KBM-7 (cell line): Measurements from ENCODE around the gene MEG3.

Source experiments
- DNase-seq: peaks from one replicate; pipeline ENCODE4 v3.0.0-alpha.2; 2015
- in situ Hi-C: fragments of 300-500 bp; cut with MboI; formaldehyde crosslinking; loops from 2 replicates; pipeline ENCODE4 v1.14.3; 2020; ENCODE audit warnings: low sequenced_read_pairs, low pct_unique_long_range_greater_than_20kb, mixed read lengths

The MEG3 gene

DNA sequence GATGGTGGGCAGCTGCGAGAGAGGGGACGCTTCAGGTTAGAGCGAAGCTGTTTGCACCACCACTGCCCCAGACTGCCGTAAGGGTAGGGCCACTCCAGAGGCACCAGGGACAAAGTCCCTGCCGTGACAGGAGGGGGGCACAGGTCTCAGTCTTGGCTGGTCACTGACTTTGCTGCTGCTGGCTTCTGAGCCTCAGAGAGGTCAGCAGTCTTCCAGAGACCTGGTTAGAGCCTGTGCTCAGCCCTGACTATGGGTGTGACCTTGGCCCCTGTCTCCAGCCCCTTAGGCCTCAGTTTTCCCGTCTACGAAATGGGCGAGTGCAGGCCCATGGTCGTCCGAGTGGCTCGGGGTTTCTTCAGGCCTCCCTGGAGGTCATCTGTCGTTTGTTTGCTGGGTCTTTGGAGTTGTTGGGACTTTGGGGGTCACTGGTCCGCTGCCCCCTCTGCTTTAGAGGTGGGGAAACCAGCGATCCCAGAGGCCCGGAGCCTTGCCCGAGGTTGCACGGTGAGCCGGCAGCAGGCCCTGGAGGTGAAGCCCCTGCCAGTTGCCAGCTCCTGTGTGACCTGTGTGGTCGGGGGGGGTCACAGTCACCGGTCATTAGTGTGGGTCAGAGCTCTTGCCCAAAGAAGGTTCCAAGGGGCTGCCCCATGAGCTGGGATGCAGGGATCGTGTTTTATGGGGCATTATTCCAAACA is 15.3 kb downstream of the MEG3 start:
- in situ Hi-C loops, result no loop called here
- no peak for DNase-seq

DNA sequence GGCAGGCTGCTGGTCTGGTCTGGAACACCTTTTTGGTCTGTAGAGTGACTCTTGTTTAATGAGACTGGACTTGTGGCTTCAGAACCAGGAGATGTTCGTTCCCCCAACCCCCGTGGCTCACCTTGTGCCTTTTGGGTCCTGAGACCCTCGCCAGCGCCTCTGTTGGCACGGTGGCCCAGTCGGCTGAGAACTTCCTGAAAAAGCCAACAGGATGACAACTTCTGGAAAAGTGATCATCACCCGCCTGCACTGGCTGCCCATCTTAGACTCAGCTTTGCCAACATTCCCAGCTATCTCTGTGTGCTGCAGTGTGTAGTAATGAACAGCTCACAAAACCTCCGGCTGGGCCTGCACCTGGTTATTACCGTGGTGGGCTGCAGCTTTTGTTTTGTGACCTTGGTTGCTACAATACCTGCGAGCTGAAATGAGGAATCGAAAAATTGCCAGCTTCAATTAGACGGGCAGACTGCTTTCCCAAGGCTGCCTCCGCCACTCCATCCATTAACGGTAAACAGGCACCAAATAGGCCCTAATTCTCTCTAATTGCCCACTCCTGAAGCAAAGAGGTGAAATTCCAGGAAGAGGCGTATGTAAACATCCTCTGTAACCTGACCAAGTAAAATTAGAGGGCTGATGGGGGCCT is 16.0 kb downstream of the MEG3 start:
- in situ Hi-C loops, result no loop called here
- DNase-seq, result no peak

DNA sequence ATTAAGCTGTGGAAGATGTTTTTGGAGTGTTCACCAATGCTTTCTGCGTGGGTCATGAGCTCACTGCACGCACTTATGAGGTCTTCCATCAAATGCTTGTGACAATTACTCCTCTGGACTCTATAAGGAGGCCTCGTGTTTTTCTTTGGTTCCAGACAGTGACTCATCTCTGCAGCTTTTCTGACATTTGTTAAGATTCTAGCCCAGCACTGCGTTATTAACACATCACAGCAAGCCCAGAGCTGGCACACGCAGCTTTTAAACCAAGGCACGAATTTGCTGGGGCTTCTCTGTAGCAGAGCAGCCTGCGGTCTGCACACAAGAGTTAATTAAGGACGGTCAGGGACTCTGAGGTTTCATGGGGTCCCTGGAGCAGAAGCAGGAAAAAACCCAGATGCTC is 16.9 kb downstream of the MEG3 start:
- peak; percentile 47 for DNase-seq
- in situ Hi-C loops, result no loop called here

DNA sequence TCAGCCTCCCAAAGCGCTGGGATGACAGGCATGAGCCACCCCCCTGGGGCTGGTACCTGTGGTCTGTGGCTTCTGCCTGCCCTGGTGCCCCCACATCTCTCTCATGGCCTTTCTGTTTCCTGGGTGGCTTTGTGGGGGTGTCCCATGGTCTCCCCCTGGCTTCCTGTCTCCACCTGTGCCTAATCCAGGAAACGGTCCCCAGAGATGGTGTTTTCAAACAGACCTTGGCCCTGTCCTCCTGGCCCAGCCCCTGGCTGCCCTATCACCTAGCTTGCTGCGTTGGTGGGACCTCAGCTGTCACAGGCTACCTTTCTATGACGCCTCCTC is 18.1 kb downstream of the MEG3 start:
- in situ Hi-C loops, result no loop called here
- no peak for DNase-seq

DNA sequence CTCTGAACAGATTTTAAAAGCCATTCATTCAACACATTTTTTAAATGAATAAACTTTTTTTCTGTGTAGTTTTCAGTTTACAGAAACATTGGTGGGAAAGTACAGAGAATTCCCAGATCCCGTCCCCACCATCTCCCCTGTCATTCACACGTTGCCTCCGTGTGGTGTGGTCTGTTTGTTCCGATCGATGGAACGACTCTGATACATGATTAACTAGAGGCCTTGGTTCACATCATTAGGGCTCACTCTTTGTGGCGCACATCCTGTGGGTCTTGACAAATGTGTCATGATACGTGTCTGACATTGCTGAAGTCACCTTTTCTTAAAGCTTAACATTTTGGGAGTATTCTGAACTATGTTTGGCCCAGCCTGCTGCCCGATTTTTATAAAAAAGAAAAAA is 18.5 kb downstream of the MEG3 start:
- in situ Hi-C loops, result no loop called here
- DNase-seq, result no peak

DNA sequence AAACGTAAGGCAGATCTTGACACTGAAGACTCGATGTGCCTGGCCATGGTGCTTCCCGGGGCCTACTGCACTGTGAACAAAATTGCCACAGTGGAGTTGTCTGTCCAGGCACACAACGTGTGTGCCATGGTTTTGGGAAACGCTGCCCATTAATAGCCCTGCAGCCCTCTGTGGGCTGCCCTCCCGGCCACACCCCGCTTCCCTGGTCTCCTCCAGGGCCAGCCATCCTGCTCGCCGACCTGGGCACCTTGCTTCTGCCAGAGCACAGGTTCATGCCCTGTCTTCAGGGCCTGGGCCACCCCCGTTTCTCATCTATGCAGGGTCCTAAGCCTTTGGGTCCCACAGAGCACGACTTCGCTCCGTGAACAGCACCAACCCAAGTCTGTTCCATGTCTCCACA is 18.9 kb downstream of the MEG3 start:
- in situ Hi-C loops, result no loop called here
- DNase-seq, result no peak

DNA sequence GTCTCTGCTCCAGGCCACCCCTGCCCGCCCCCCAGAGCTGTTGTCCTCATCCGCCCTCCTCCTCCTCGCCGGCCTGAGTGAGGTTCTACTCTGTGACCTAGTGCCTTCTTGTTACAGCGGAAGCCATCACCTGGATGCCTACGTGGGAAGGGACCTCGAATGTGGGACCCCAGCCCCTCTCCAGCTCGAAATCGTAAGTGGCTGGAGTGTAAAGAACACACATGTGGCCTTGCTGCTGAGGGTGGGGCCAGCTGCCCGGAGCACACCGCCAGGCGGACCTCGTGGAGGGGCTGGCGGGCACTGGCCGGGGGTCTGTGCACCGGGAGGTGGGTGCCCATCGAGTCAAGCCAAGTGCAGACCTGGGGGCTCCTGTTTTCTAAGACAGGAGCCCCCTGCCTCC is 19.4 kb downstream of the MEG3 start:
- in situ Hi-C loops, result no loop called here

DNA sequence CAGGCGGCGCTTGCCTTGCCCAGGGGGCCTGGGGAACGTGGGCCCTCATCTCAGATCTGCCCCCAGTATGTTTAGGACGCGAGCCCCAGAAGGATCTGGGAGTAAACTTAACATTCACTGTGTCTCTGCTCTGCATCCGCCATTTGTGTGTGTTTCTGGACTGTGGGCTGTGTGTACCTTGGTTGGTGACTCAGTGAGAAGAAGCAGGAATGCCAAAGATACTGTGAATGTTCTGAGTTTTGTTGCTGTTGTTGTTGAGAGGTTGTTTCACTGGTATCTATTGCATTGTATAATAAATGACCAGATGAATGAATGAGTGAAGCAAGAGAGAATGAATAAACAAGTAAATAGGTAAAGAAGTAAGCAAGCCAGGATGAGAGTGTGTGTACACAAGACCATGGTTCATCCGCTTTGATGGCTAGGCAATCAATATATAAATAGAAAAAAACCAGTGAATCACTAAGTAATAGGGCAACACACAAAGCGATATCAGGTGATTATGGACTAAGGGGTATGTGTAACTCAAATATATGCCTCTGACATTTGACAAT is 20.5 kb downstream of the MEG3 start:
- in situ Hi-C loops, result no loop called here
- DNase-seq, result no peak

More for the DNA sequence above, 19.4 kb downstream of the MEG3 start:
- no peak for DNase-seq

DNA sequence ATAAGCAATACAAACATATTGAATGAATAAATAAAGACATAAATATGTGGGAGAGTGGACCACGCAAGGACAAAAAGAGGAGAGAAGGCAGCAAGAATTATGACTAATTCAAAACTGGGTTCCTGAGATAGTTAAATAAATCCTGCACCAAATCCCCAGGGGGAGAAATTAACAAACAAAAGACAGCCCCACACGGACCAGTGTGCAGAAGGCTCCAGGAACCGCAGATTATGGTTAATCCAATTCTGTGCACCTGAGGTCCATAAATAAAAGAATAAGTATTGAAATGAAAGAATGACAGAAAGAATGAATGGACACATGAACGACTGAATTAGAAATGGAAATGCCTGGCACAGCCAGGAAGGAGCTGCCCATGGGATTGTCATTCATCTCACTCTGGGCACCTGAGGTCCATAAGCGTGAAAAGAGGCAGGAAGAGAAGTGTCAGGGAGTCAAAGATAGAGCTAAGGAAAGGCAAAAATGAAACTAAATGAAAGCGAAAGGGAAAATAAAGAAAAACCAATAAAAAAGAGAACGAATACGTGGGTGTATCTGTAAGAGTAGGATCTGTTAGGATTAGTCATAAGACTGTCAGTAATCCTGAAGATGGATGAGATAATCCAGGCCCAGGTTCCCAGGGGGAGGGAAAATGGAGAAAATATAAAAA is 23.3 kb downstream of the MEG3 start:
- DNase-seq, result peak; percentile 40
- in situ Hi-C loops, result no loop called here

DNA sequence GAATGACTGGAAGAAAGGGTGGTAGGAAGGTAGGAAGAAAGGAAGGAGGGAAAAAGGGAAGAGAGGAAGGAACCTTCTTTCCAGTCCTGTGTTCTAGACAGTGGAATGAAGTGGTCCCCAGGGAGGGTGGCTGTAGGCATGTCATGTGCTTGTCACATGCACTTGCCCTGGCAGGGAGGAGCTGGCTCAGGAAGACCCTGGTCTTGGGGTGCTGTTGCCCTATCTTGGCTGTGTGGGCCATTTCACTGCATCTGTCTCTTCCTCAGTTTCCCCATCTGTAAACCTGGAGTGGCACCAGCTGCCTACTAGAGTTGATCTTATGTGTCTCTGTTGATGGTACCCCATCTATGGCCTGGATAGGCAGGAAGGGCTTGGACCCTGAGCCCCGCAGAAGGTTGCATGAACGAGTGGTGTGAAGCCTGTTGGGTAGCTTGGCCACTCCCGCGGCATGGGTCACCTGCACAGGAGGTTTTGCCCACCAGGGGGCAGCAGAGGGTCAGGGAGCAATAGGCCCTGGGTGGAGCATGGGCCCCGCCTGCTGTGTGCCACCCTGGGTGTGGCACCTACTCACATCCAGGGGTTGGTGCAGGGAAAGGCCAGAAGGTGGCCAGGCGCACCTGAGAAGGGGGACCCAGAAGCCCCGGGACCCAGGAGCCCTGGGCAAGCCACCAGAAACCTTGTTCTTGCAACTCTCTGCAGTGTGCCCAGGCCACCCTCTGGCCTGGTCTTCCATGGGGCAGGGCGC is 25.1 kb downstream of the MEG3 start:
- in situ Hi-C loops, result no loop called here
- peak; percentile 81 for DNase-seq

DNA sequence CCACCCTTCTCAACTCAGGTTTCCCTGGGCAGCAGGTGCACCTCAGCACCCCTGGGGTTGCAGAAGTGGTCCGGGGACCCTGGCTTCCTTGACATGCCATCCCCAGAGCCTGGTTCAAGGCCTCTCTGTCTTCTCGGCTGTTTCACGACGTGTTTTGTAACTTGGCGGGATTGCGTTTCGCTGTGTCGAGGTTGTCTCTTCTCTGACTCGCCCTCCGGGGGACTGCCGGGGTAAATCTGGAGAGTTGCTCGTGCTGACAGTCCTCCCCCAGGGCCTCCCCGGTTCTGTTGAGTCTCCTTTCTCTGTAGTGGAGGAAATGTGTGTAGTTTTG is 25.6 kb downstream of the MEG3 start:
- DNase-seq, result no peak
- in situ Hi-C loops, result no loop called here

DNA sequence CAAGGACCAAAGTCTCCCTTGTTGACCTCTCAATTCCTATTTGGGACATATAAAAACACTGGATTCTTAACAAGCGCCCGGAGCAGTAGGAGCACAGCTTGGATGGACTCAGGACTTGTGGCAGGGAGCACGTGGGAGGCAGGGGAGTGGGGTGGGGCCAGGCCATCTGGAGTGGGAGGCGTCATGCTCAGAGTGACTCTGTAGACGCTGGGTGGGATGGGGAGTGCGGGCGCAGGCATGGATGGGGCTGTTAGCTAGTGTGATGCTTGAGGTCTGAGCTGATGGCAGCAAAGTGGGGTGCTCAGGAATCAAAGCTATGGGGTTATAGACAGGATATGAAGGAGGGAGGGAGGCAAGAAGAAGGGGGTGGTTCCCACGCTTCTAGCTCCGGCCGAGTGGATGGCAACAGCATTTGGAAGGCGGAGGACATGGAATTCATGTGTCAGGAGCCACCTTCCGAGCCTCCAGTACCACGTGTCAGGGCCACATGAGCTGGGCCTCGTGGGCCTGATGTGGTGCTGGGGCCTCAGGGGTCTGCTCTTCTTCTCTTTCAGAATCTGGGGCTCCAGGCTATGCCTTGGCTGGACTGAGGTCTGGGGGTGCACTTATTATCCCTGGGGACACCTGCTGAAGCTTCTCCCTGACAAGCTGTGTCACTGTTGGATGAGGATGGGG is 26.2 kb downstream of the MEG3 start:
- in situ Hi-C loops, result no loop called here
- DNase-seq, result no peak

DNA sequence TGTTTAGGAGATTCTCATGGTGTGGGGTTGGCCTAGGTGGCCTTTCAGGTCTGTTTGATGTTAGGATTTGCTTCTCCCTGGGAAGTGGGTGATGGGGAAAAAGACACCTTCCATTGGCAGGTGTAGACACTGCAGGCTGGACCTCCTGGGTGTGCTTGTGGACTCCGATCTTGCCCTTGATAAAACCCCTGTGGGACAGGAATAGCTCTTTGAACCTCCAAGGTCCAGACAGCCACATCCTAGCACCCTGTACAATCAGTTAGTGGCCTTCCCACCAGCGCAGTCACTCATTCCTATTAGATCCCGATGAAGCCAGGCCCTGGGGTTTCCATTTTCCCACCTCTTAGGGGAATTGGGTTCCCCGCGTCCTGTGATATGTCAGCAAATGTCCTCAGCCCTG is 28.5 kb downstream of the MEG3 start:
- in situ Hi-C loops, result no loop called here
- DNase-seq, result no peak

DNA sequence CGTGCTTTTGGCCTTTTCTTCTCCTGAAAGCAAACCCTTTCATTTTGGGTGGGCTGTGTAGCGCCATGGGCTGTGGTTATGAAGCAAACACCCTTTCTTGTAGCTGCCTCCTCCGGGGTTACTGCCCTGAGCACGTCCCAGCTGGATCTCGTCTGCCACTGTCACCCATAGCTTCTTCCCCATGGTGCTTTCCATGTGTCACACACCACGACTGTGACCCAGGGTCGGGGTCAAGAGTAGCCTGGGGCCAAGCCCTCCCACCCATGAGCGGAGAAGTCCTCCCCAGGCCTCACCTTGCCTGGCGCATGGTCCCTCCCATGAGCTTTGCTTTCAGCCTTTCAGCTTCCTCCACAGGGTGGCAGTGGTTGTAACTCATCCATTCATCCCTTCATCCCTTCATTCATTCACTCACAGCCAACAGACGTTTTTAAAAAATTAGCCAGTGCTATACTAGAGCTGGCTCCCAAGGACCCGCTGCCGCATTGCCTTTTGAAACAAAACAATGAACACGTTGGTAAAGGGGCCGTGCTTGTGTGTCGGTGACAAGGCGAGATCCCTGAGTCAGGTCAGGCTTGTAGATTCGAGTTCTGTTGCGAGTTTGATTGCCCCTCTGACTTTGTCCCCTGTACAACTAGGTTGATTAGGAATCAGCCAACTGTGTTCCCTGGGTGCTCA is 29.5 kb downstream of the MEG3 start:
- in situ Hi-C loops, result no loop called here
- DNase-seq, result no peak

DNA sequence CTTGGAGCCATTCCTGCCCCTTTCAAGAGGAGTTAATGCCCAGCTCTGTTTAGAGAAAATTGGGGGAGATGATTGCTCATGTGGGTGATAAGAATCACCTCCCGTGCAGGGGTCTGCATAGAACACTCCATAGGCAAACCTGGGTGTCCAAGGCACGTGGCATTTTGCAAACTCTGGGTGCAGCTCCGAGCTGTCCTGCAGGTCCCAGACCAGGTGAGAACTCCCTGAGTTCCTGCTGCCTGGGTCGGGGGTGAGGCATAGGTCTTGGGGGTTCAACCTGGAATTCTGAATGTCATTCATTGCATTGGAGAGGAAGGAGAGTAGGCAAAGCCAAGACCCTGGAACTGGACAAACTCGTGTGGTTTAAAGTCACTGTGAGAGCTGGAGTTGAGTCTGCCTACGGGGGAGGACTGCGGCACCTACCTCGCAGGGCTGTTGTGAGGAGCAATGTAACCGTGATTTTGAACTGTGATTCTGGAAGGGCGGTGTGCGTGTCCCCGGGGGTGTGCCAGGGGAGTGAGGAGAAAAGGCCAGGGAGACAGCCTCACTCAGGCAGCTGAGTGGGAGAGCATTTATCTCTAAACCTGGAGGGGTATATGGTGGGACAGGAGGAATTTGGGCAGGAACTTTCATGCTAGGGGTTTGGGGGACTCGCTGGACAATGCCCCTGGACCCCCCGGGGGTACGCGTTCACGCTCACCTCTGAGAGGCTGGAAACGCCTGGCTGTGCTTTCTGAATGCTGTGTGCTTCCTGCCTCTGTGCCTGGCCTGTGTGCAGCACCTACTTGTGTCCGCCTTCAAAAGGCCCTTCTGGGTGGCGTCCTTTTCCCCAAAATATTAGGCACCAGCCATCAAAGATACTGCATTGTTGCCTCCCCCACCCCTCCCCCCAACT is 30.4 kb downstream of the MEG3 start:
- no peak for DNase-seq
- in situ Hi-C loops, result no loop called here

DNA sequence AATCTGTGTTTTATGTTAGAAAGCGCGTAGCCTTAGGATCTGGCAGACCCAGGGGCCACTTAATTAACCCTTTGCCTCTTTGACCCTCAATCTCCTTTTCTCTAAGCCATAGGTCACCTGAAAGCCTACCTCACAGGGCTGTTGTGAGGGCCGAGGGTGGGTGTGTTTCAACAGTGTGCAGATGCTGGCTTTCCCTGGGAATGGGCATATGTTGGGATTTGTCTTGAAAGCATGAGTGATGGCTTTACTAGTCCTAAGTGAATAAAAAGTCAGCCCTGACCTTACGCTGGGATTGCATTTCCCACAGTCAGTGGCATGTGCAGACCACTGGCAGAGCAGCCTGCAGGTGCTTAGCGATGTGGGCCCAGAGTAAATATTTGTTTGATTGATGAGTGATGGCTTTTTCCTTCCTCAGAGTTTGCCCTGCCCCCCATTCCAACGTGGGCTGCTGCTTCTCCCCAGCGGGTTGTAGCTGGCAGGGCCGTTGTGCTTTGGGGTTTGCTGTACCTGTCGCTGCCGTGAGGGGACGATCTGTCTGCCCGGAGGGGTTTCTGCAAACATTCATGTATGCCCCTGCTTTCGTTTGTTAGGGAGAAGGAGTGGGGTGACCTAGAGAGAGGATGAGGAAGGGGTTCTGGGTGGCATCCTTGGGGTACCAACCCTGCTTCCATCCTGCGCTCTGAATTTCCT is 31.5 kb downstream of the MEG3 start:
- in situ Hi-C loops, result no loop called here
- DNase-seq, result no peak
